HuH-7.5 (cell line): Measurements from ENCODE around the gene SERPINB1.
A peak's percentile ranks its signal among the peaks of the same experiment; 100 is the strongest.

Experiments used
- DNase-seq: peaks from one replicate; pipeline ENCODE4 v3.0.0; 2011; ENCODE audit warnings: low spot score

SERPINB1 gene

DNA sequence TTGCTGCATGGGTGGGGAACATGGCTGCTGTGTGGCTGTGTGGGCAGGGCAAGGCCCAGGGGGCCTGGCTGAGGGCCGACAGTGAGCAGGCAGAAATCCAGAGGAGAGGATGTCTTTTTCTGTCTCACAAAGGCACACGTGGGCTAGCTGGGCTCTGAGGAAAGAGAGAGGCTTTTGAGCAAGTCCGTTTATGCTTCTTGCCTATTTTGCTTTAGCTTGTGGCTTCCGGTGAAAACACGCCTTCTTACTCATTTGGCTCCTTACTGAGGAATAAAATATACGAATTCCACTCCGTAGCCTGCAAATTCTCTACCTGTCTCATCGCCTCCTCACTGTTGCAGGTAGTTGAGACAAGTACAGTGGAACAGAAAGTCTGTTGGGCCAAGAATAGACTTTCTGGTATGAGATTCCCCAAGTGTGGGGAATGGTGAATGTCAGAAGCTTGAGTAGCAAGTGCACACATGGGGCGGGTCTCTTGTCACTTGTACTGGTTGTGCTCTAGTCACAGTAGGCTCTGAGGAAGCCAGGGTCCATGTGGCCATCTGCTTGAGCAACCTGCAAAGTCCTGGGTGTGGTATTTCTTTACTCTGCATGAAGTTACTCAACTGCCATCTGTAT is 48.0 kb downstream of the SERPINB1 start:
- DNase-seq = no peak

DNA sequence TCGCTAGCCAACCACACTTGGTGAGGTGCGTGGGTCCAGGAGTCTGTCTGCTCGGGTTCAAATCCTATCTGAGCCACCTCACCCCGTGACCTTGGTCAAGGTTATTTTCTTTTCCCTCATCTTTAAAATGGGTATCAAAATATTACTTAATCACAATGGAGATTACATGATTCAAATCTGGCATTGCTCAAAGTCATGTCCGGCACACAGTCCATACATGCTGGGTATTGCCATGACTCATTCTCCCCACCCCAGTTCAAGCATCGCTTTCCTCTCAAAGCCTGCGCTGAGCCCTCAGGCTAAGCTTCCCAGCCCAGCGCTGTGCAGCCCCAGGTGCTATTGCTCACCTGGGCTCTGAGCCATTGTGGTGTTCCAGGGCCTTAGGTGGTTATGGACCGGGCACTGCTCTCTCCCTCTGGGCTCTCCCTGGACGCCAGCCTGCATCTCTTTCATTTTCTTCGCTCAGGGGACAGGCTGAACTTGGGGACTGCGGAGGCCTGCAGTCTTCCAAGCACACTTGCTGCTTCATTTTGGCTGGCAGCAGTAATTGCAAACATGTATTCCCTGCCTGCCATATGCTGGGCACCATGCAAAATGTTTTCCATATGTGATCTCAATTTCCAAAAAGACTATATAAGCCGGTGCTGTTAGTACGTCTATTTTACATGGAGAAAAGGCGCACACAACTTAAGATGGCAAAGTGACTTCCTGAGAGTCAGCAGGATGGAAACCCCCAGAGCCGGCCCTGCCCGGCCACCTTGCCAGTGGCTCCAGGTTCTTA is 49.1 kb downstream of the SERPINB1 start:
- DNase-seq = no peak

DNA sequence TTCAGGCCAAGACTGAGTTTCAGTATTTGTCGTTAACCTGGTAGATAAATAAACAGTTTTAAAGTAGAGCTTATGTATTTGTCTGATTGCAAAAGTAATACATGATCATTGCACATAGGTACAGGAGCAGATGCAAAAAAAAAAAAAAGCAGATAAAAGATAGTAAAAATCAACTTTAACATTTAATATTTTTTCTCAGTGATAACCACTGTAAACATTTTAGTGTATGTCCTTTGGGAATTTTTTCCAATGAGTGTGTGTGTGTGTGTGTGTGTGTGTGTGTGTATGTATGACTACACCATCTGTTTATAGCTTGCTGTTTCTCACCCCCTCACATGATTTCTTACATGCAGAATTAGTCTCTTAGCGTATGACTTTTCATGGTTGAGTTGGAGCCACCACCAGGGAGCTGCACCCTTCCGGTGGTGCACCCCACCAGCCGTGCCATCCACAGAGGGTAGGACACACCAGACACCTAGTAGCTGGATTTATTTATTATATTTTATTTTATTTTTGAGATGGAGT is 50.2 kb downstream of the SERPINB1 start:
- DNase-seq = no peak

DNA sequence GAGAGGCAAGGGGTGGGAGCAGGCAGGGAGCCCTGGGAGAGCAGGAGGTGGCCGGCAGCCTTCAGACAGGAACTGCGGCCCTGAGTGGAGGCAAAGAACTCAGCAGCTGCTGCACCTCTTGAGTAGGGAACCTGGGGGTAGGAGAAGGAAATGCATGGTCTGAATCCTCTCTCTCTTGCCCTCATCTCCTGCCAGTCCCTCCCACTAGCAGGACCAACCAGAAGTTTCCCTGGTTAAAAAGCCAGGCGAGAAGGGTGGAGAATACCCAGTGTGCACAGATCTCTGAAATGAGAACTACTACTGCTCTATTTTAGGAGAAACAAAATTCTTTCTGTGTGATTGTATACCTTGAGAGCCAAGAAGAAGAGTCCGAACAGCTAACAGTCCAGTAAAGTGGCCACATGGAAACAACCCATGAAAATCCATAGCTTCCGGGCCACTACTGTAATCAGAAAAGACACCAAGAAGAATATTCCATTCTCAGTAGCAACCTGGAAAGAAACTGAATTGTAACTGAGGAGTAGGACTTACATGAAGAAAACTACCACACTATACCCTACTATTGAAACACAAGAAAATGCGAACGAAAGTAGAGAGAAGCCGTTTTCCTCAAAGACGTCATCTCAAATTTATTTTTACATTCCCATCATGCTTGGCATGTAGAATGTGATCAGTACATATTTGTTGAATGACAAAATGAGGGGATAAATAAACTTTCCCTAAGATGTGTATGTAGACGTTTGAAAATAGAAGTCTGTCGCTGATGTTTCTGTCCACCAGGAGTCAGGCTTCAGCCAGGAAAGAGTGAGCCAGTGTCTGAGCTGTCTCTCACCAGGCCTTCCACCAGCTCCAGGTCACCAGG is 50.8 kb downstream of the SERPINB1 start:
- peak; percentile 64 for DNase-seq

DNA sequence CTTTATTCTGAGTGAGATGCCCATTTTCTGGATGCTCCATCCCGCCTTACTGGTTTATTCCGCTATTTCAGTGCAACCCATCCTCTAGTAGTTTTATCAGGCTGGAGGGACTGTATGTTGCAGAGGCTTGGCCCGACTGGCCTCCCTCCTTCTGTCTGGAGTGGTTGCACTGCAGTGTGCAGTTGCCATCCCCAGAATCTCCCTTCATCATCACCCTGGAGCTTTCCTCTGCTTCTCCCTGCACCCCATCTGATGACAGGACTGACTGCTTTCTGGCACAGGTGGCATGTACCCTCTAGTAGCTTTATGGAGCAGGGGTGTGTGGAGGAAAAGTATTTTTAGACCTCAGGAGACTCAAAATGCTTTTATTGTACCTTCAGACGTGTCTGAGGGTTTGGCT is 55.4 kb downstream of the SERPINB1 start:
- no peak for DNase-seq

DNA sequence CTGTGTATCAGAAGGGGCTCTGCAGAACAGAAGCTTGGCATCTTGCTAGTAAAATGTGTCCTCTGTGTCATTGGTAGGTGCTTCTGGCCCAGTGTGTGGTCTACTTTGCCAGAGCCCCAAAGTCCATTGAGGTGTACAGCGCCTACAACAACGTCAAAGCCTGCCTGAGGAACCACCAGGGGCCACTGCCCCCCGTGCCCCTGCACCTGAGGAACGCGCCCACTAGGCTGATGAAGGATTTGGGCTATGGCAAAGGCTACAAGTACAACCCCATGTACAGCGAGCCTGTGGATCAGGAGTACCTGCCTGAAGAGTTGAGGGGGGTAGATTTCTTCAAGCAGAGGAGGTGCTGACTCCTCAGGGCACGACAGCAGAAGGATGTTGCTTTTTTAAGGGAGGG is 56.7 kb downstream of the SERPINB1 start:
- DNase-seq = no peak

DNA sequence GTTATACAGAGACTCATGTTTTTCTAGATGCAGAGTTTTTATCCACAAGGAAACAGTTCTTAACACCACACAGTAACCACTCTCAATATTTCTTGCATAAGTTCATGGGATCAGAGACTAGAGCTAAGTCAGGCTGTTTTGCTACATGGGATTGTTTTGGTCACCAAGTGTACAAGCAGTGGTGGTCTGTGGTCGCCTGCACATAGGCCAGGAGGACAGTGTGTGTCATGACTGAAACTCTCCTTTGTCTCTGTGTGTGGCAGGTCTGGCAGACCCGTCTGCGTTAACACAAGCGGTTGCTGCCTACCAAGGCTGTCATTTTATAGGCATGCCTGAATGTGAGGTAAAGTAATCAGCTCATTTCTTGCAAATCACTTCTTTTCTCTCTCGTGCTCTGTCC is 57.6 kb downstream of the SERPINB1 start:
- no peak for DNase-seq

DNA sequence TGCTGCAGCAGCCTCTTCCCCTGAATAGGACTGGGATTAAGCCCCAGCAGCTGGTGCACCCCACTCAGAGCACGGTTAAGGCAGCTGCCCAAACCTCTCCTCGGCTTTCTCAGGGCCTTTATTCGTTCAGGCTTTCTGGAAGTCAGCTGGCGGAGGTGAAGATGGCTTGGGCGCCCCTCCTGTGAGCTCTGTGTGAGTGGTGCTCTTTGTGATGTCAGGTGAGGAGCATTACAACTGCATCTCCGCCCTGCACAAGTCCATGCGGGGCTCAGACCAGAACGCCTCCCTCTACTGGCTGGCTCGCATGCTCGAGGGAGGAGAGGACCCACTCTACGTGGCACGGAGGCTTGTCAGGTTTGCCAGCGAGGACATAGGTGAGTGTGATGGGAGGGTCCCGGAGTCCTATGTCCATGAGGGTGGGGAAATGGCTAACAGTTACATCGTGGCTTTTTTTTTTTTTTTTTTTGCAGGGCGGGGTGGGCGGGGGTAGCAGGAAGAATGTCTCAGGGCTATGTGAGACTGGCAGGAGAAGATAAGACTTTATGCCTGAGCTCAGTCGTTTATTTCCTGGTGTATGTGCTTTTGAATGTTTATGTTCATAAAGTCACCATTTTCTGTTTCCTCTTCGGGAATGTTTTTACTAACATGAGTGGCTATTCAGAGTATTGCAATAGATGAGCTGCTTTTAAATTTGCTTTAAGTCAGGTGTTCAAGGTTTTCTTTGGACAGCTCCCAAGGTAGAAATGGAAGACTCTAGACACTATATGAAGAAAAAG is 58.3 kb downstream of the SERPINB1 start:
- DNase-seq = no peak

DNA sequence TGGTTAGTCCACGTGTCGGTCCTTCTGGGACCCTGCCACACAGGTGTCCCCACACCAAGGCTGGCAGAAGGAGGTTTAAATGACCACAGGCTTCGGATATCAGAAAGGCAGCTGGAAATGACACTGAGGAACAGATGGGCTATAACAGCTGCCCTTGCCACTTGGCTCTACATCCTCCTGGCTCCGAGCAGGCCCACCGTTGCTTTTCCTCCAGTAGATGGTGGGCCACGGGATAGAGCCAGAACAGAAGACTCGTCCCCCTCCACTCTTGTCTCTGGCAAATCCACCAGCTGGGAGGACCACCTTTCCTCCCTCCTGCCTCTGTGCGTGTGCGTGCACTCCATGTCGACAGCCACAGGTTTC is 58.9 kb downstream of the SERPINB1 start:
- DNase-seq = no peak

DNA sequence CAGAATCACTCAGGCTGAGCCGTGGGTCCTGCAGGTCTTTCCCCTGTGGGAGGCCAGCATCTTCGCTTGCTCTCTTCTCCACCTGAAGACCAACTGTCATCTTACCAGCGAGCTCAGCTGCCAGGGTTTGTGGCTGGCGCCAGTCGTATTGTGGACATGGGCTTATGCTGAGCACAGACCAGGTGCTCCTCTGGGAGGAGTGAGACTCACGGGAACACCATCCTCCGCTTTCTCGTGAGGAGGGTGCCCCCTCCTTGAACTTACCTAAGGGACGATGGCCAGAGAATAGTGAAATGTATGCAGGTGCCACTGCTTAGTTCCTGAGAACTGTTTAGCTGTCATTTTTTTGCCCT is 59.3 kb downstream of the SERPINB1 start:
- no peak for DNase-seq
